Measurements from ENCODE around the gene MSL3.

Gene MSL3

GRCh38 chrX:11757719-11758399 lies at the start of gene MSL3:
Gene MSL3, plus strand, starts transcription at chrX:11758237. Its CDS starts 27 bp downstream, at chrX:11758264.
- DNase-seq (ENCODE audit: low read depth), result no peak

- no peak for DNase-seq (ENCODE audit: low read depth)
These were observed 35.7 kb upstream of the MSL3 start for GRCh38 chrX:11722304-11722703.

- no peak for DNase-seq (ENCODE audit: low read depth)
These were observed 33.7 kb upstream of the MSL3 start for GRCh38 chrX:11724122-11725017.

- no peak for DNase-seq (ENCODE audit: low read depth)
These were observed 32.2 kb upstream of the MSL3 start for GRCh38 chrX:11725631-11726442.

GRCh38 chrX:11728556-11728955 lies 29.5 kb upstream of the MSL3 start:
- no peak for DNase-seq (ENCODE audit: low read depth)

GRCh38 chrX:11733614-11734013 lies 24.4 kb upstream of the MSL3 start:
- DNase-seq (ENCODE audit: low read depth), result no peak

GRCh38 chrX:11739776-11740175 lies 18.3 kb upstream of the MSL3 start:
- DNase-seq (ENCODE audit: low read depth), result no peak

GRCh38 chrX:11740794-11741193 lies 17.2 kb upstream of the MSL3 start:
- DNase-seq (ENCODE audit: low read depth), result no peak

- no peak for DNase-seq (ENCODE audit: low read depth)
These were observed 16.5 kb upstream of the MSL3 start for GRCh38 chrX:11741574-11741973.

GRCh38 chrX:11745881-11746280 lies 12.2 kb upstream of the MSL3 start:
- DNase-seq (ENCODE audit: low read depth), result no peak

- DNase-seq (ENCODE audit: low read depth), result no peak
These were observed 8.0 kb upstream of the MSL3 start for GRCh38 chrX:11750046-11750445.

- DNase-seq (ENCODE audit: low read depth), result no peak
These were observed 7.3 kb upstream of the MSL3 start for GRCh38 chrX:11750694-11751093.

- no peak for DNase-seq (ENCODE audit: low read depth)
These were observed 6.8 kb upstream of the MSL3 start for GRCh38 chrX:11751261-11751660.

GRCh38 chrX:11753668-11754067 lies 4.4 kb upstream of the MSL3 start:
- no peak for DNase-seq (ENCODE audit: low read depth)

GRCh38 chrX:11754958-11755645 lies 2.9 kb upstream of the MSL3 start:
- DNase-seq (ENCODE audit: low read depth), result no peak

GRCh38 chrX:11755724-11756123 lies 2.3 kb upstream of the MSL3 start:
- DNase-seq (ENCODE audit: low read depth), result no peak

GRCh38 chrX:11756354-11757318 lies 1.4 kb upstream of the MSL3 start:
- no peak for DNase-seq (ENCODE audit: low read depth)

- no peak for DNase-seq (ENCODE audit: low read depth)
These were observed 679 bp upstream of the MSL3 start for GRCh38 chrX:11757397-11757718.

GRCh38 chrX:11758400-11759171 lies 549 bp downstream of the MSL3 start:
- DNase-seq (ENCODE audit: low read depth), result peak; percentile 80

- DNase-seq (ENCODE audit: low read depth), result no peak
These were observed 1.1 kb downstream of the MSL3 start for GRCh38 chrX:11759172-11759460.

Measured in stimulated activated CD8-positive, alpha-beta memory T cell treated with anti-CD3 and anti-CD28 coated beads, Interleukin-15, amount 100 ng/mL, for 24 hours (primary cell).